ENCODE data around the gene CCDC149. TPM values are rescaled to one million over a fixed set of nuclear protein-coding genes. Genes with fewer than 3 reads are reported as not detected.
"Not testable (repeated sequence)": the region's sequence is repeated elsewhere in the genome, so short reads cannot be mapped to it uniquely, and the experiment has no call there.

Gene CCDC149
- total RNA-seq, 1 donor from 2014 or later, result 16.7 TPM

- intact Hi-C loops (cut with DNase I), result loop anchor here (5.0 kb wide), 1 partner anchor 51 kb away; no protein-coding TSS in a partner anchor
- H3K4me3 ChIP-seq, result peak overlapping the region; percentile 63 to 82
Measured at GRCh38 chr4:24913119-24913485, 260 bp upstream of the CCDC149 start.

GRCh38 chr4:24910499-24910898 lies 2.3 kb downstream of the CCDC149 start:
- H3K27me3 ChIP-seq, result no peaks in the 10 kb centered on the region
- H3K9me3 ChIP-seq, result no peaks in the 10 kb centered on the region
- no peak for TF ChIP-seq POLR2A (IDR thresholded peaks at IDR 0.05)
- no peak for TF ChIP-seq POLR2AphosphoS5 (IDR thresholded peaks at IDR 0.05; ENCODE audit: insufficient read depth in 1 of 2, low read depth in 1 of 2)
- TF ChIP-seq CTCF (IDR thresholded peaks at IDR 0.05), result no peak
- intact Hi-C loops (cut with DNase I), result loop anchor here (5.0 kb wide), 1 partner anchor 48 kb away; no protein-coding TSS in a partner anchor
- no peak overlapping the region for H3K27ac ChIP-seq
- H3K4me3 ChIP-seq, result no peak overlapping the region
- no peak for DNase-seq (ENCODE audit: extremely low spot score in 2 of 2)
- H3K4me1 ChIP-seq, result peaks cover 13% of the 10 kb centered on the region
- H3K36me3 ChIP-seq, result peaks cover 0 to 17% of the 10 kb centered on the region in 2 donors

More at GRCh38 chr4:24913119-24913485, 260 bp upstream of the CCDC149 start:
- no peak for DNase-seq (ENCODE audit: extremely low spot score in 2 of 2)
- peaks cover 0 to 17% of the 10 kb centered on the region in 2 donors for H3K36me3 ChIP-seq
- H3K27me3 ChIP-seq, result no peaks in the 10 kb centered on the region
- TF ChIP-seq POLR2A (IDR thresholded peaks at IDR 0.05) (no peak), CTCF (IDR thresholded peaks at IDR 0.05) (no peak), POLR2AphosphoS5 (IDR thresholded peaks at IDR 0.05; ENCODE audit: insufficient read depth in 1 of 2, low read depth in 1 of 2) (no peak)
- no peaks in the 10 kb centered on the region for H3K9me3 ChIP-seq
- H3K4me1 ChIP-seq, result peaks cover 13% of the 10 kb centered on the region
- peak overlapping the region; percentile 92 for H3K27ac ChIP-seq

GRCh38 chr4:24909606-24910005 lies 3.2 kb downstream of the CCDC149 start:
- DNase-seq (ENCODE audit: extremely low spot score in 2 of 2), result not testable (repeated sequence)
- intact Hi-C loops (cut with DNase I), result loop anchor here (5.0 kb wide), 1 partner anchor 47 kb away; no protein-coding TSS in a partner anchor

GRCh38 chr4:24897639-24898038 lies 15.2 kb downstream of the CCDC149 start:
- Histone ChIP-seq H3K36me3 (no peaks in the 10 kb centered on the region), H3K4me3 (no peak overlapping the region), H3K4me1 (peaks cover 11% of the 10 kb centered on the region), H3K27ac (no peak overlapping the region), H3K9me3 (no peaks in the 10 kb centered on the region), H3K27me3 (no peaks in the 10 kb centered on the region)
- intact Hi-C loops (cut with DNase I), result no loop called here
- DNase-seq (ENCODE audit: extremely low spot score in 2 of 2), result no peak
- no peak for TF ChIP-seq POLR2AphosphoS5 (IDR thresholded peaks at IDR 0.05; ENCODE audit: insufficient read depth in 1 of 2, low read depth in 1 of 2)
- no peak for TF ChIP-seq CTCF (IDR thresholded peaks at IDR 0.05)
- no peak for TF ChIP-seq POLR2A (IDR thresholded peaks at IDR 0.05)

More at GRCh38 chr4:24909606-24910005, 3.2 kb downstream of the CCDC149 start:
- H3K4me1 ChIP-seq, result peaks cover 13% of the 10 kb centered on the region
- H3K27me3 ChIP-seq, H3K27ac ChIP-seq, H3K9me3 ChIP-seq, H3K4me3 ChIP-seq: not testable (repeated sequence)
- peaks cover 0 to 17% of the 10 kb centered on the region in 2 donors for H3K36me3 ChIP-seq

- H3K9me3 ChIP-seq, result no peaks in the 10 kb centered on the region
- H3K27ac ChIP-seq, result no peak overlapping the region
- no peak for DNase-seq (ENCODE audit: extremely low spot score in 2 of 2)
- TF ChIP-seq POLR2A (IDR thresholded peaks at IDR 0.05) (no peak), CTCF (IDR thresholded peaks at IDR 0.05) (no peak), POLR2AphosphoS5 (IDR thresholded peaks at IDR 0.05; ENCODE audit: insufficient read depth in 1 of 2, low read depth in 1 of 2) (no peak)
- intact Hi-C loops (cut with DNase I), result no loop called here
- no peaks in the 10 kb centered on the region for H3K36me3 ChIP-seq
- H3K4me1 ChIP-seq, result peaks cover 11% of the 10 kb centered on the region
- no peak overlapping the region for H3K4me3 ChIP-seq
- H3K27me3 ChIP-seq, result no peaks in the 10 kb centered on the region
Measured at GRCh38 chr4:24896977-24897376, 15.9 kb downstream of the CCDC149 start.

Measured in vagina (tissue), 2 donors.